Measurements from ENCODE around the gene MBOAT7.

DNA sequence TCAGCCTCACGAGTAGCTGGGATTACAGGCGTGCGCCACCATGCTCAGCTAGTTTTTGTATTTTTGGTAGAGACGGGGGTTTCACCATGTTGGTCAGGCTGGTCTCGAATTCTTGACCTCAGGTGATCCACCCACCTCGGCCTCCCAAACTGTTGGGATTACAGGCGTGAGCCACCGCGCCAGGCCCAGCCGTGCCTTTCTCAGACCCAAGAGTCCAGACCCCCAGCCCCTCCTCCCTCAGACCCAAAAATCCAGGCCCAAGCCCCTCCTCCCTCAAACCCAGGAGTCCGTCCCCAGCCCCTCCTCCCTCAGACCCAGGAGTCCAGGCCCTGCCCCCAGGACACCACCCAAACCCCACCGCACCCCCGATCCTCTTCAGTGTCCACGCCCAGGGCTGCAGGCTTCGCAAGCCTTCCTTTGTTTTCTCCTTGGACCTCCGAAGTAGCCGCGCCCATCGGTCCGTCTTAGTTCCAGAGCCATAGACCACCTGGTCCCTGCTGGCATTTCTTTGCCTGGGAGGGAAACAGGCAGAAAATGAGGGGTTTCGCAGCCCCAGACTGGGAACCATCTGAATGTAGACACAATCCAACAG lies 20.1 kb downstream of the MBOAT7 start:
- no peak for TF ChIP-seq CTCF (optimal IDR thresholded peaks at IDR 0.05 in 1 of 3, IDR thresholded peaks at IDR 0.05 in 1 of 3, conservative IDR thresholded peaks at IDR 0.05 in 1 of 3; ENCODE audit: extremely low read depth in 1 of 3, insufficient read depth in 2 of 3, low read length in 3 of 3)
- TF ChIP-seq EZH2 (IDR thresholded peaks at IDR 0.05; ENCODE audit: low read length) = no peak

Data from keratinocyte (primary cell).